AG04450 (cell line): ENCODE results near the gene PALS2. TPM values are rescaled to one million over a fixed set of nuclear protein-coding genes. Genes with fewer than 3 reads are reported as not detected.

Experiments
- CTCF ChIA-PET: fragments of 300-600, 350-600 bp; formaldehyde crosslinking; extraction: SDS; loops from one replicate; lab custom pipeline; 2022; ENCODE audit warnings: antibody characterized with exemption, inconsistent platforms; lab: Charles Lee
- POLR2A ChIA-PET: fragments of 350-600 bp; formaldehyde crosslinking; extraction: SDS; loops from one replicate; lab custom pipeline; 2021; ENCODE audit warnings: antibody characterized with exemption, inconsistent platforms; lab: Yijun Ruan, JAX
- DNase-seq: peaks from one replicate; pipeline ENCODE4 v3.0.0-alpha.2; 2011; ENCODE audit warnings: low read depth, low spot score
- H3K27ac ChIP-seq: one replicate; pipeline ENCODE4 v1.5.1; 2012; ENCODE audit warnings: low read depth, low read length, control low read depth
- H3K27me3 ChIP-seq: one replicate; pipeline ENCODE4 v1.6.0; 2012; ENCODE audit warnings: low read length; ENCODE audit not compliant: control insufficient read depth, insufficient read depth
- H3K4me3 ChIP-seq: 2 replicates; pipeline ENCODE4 v1.5.1; 2011; ENCODE audit warnings: mild to moderate bottlenecking, low read depth, low read length, control low read depth
- H3K9me3 ChIP-seq: 2 replicates; pipeline ENCODE4 v1.5.1; 2012; ENCODE audit warnings: low read length; ENCODE audit not compliant: control insufficient read depth, insufficient read depth
- polyA plus RNA-seq: library from polyadenylated mRNA; depleted of rRNA; stranded (reverse); fragments of >200 nt; gene quantifications from 2 replicates; pipeline ENCODE4 v1.2.3, GENCODE V29; 2011; rRNA removed
- small RNA-seq: library from RNA; depleted of rRNA; stranded (forward); fragments of <200 nt; gene quantifications from one replicate; pipeline ENCODE3, GENCODE V24; 2012; ENCODE audit warnings: low read depth; ENCODE audit not compliant: insufficient read length
- TF ChIP-seq, protein P1 (sequence below): IDR thresholded peaks from 2 replicates; pipeline ENCODE4 v1.5.1; 2011; ENCODE audit warnings: low read depth, low read length, control low read depth, inconsistent platforms

The PALS2 gene
- polyA plus RNA-seq, 1 experiment: 11.6 TPM

DNA sequence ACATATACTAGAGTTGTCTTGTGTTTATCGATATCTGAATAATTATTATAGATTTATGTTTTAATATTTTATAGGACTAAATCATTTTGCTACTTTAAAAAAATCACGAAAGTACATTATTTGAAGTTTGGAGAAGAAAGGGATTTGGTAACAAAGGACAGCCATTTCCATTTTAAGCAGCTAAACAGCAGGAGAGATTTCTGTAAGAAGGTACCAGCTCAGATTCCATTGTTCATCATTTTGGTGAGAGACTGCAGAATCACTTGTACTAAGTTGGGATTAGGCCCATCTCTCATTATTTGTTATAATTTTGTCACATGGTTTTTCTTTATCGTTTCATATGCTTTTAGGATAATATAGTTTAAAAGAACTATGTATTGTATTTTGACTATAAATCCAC is 46.7 kb downstream of the PALS2 start:
- TF ChIP-seq, protein P1, sequence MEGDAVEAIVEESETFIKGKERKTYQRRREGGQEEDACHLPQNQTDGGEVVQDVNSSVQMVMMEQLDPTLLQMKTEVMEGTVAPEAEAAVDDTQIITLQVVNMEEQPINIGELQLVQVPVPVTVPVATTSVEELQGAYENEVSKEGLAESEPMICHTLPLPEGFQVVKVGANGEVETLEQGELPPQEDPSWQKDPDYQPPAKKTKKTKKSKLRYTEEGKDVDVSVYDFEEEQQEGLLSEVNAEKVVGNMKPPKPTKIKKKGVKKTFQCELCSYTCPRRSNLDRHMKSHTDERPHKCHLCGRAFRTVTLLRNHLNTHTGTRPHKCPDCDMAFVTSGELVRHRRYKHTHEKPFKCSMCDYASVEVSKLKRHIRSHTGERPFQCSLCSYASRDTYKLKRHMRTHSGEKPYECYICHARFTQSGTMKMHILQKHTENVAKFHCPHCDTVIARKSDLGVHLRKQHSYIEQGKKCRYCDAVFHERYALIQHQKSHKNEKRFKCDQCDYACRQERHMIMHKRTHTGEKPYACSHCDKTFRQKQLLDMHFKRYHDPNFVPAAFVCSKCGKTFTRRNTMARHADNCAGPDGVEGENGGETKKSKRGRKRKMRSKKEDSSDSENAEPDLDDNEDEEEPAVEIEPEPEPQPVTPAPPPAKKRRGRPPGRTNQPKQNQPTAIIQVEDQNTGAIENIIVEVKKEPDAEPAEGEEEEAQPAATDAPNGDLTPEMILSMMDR: no peak
- Histone ChIP-seq H3K4me3 (no peak overlapping the region), H3K9me3 (no peaks in the 10 kb centered on the region), H3K27me3 (no peaks in the 10 kb centered on the region), H3K27ac (no peak overlapping the region)
- ChIA-PET CTCF (no interaction called here), POLR2A (no interaction called here)
- no peak for DNase-seq

DNA sequence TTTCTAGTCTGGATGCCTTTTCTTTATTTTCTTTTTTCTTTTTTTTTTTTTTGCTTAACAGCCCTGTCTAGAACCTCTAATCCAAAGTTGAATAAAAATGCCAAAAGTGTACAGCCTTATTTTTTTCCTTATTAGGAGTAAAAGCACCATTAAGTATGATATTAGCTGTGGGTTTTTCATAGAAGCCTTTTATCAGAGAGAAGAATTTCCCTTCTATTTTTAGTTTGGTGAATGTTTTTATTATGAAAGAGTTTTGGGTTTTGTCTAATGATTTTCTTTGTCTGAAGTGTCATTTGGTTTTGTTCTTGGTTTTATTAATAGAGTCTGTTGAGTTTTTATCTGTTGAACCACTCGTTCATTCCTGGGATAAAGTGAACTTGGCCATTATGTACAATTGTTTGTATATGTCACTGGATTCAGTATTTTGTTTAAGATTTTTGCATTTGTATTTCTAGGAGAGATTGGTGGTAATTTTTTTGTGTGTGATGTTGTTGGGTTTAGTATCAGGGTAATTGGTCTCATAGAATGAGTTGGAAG is 49.5 kb downstream of the PALS2 start:
- Histone ChIP-seq H3K27ac (no peak overlapping the region), H3K9me3 (no peaks in the 10 kb centered on the region), H3K4me3 (no peak overlapping the region), H3K27me3 (no peaks in the 10 kb centered on the region)
- ChIA-PET POLR2A (no interaction called here), CTCF (interaction anchor here (0.6 to 0.7 kb wide), 3 partner anchors 49 to 729 kb away, joined by 3 to 6 read pairs (median 5); no protein-coding TSS in a partner anchor)
- TF ChIP-seq, protein P1: no peak
- DNase-seq: no peak

Small RNAs within 50 kb of the gene (small RNA-seq; reads per million reads assigned to genes)
- gene RNU6-1103P (not detected), gene SUMO2P14 (not detected)

Other genes starting within 250 kb of the PALS2 start
- 58.3 and 63.8 TPM in 2 replicates for gene GSDME, start 184.0 kb downstream of the PALS2 start, polyA plus RNA-seq